GM19193 (cell line): Measurements from ENCODE around the gene FOXP1.

Source experiments
- POLR2A ChIP-seq: IDR thresholded peaks from 4 replicates; pipeline ENCODE4 v1.6.1; 2011; ENCODE audit not compliant: insufficient read depth, insufficient read length; ENCODE audit errors: extremely low read depth

FOXP1 gene

GRCh38 chr3:71330505-71330904 is 253.0 kb downstream of the FOXP1 start:
- TF ChIP-seq POLR2A: no peak

- TF ChIP-seq POLR2A: no peak
These were observed 253.7 kb downstream of the FOXP1 start for GRCh38 chr3:71329817-71330216.

GRCh38 chr3:71328926-71329325 is 254.6 kb downstream of the FOXP1 start:
- no peak for TF ChIP-seq POLR2A

GRCh38 chr3:71327936-71328335 is 255.6 kb downstream of the FOXP1 start:
- TF ChIP-seq POLR2A: no peak

GRCh38 chr3:71325715-71326114 is 257.8 kb downstream of the FOXP1 start:
- no peak for TF ChIP-seq POLR2A

- no peak for TF ChIP-seq POLR2A
These were observed 260.0 kb downstream of the FOXP1 start for GRCh38 chr3:71323558-71323957.

GRCh38 chr3:71322154-71322553 is 261.4 kb downstream of the FOXP1 start:
- TF ChIP-seq POLR2A: no peak

- TF ChIP-seq POLR2A: no peak
These were observed 263.8 kb downstream of the FOXP1 start for GRCh38 chr3:71319771-71320170.

- no peak for TF ChIP-seq POLR2A
These were observed 265.1 kb downstream of the FOXP1 start for GRCh38 chr3:71318458-71318827.

GRCh38 chr3:71317749-71318457 is 265.6 kb downstream of the FOXP1 start:
- TF ChIP-seq POLR2A: no peak

- no peak for TF ChIP-seq POLR2A
These were observed 266.4 kb downstream of the FOXP1 start for GRCh38 chr3:71317140-71317539.

GRCh38 chr3:71316066-71316777 is 267.3 kb downstream of the FOXP1 start:
- no peak for TF ChIP-seq POLR2A

- no peak for TF ChIP-seq POLR2A
These were observed 268.1 kb downstream of the FOXP1 start for GRCh38 chr3:71315431-71315830.

GRCh38 chr3:71313844-71314243 is 269.7 kb downstream of the FOXP1 start:
- TF ChIP-seq POLR2A: no peak

- no peak for TF ChIP-seq POLR2A
These were observed 271.1 kb downstream of the FOXP1 start for GRCh38 chr3:71312461-71312860.

GRCh38 chr3:71311661-71312046 is 271.9 kb downstream of the FOXP1 start:
- TF ChIP-seq POLR2A: no peak
